Liver (tissue), 9 donors: ENCODE results near the gene GTF3C5. TPM values are rescaled to one million over a fixed set of nuclear protein-coding genes. Genes with fewer than 3 reads are reported as not detected.
"Not testable (repeated sequence)": the region's sequence is repeated elsewhere in the genome, so short reads cannot be mapped to it uniquely, and the experiment has no call there.

Experiments
- DNase-seq: peaks from one replicate; pipeline ENCODE4 v3.0.0-alpha.2; 2017; ENCODE audit warnings: low spot score
- H3K27ac ChIP-seq, 2 donors: one replicate each; pipeline ENCODE4 v1.7.0; 2013; ENCODE audit warnings: inconsistent platforms in 2 of 2, low read length in 2 of 2, control low read depth in 1 of 2, low read depth in 1 of 2, mild to moderate bottlenecking in 1 of 2
- H3K27me3 ChIP-seq, 4 donors: one replicate each; pipeline versions ENCODE4 v1.6.1 to v1.7.0; 2013; ENCODE audit warnings: low read length in 3 of 4, inconsistent platforms in 1 of 4, mild to moderate bottlenecking in 1 of 4, moderate library complexity in 1 of 4; ENCODE audit not compliant: control insufficient read depth in 4 of 4, insufficient read depth in 4 of 4
- H3K36me3 ChIP-seq, 4 donors: one replicate each; pipeline versions ENCODE4 v1.6.1 to v1.7.0; 2013; ENCODE audit warnings: low read length in 3 of 4, mild to moderate bottlenecking in 3 of 4, low read depth in 1 of 4, moderate library complexity in 1 of 4; ENCODE audit not compliant: control insufficient read depth in 4 of 4, insufficient read depth in 3 of 4
- H3K4me1 ChIP-seq, 4 donors: one replicate each; pipeline versions ENCODE4 v1.6.1 to v1.7.0; 2013; ENCODE audit warnings: low read length in 3 of 4, mild to moderate bottlenecking in 3 of 4, moderate library complexity in 1 of 4; ENCODE audit not compliant: control insufficient read depth in 4 of 4, insufficient read depth in 4 of 4
- H3K4me3 ChIP-seq, 3 donors: one replicate each; pipeline versions ENCODE4 v1.6.1 to v1.7.0; 2013; ENCODE audit warnings: low read length in 3 of 3, control low read depth in 1 of 3, low read depth in 1 of 3, mild to moderate bottlenecking in 1 of 3
- H3K9ac ChIP-seq, 2 donors: one replicate each; pipeline ENCODE4 v1.7.0; 2013; ENCODE audit warnings: low read length in 2 of 2, mild to moderate bottlenecking in 2 of 2, moderate library complexity in 2 of 2, control low read depth in 1 of 2, low read depth in 1 of 2
- H3K9me3 ChIP-seq, 4 donors: one replicate each; pipeline versions ENCODE4 v1.6.1 to v1.7.0; 2013; ENCODE audit warnings: low read length in 3 of 4; ENCODE audit not compliant: control insufficient read depth in 4 of 4
- GABPA ChIP-seq, 2 donors: IDR thresholded peaks in 1 of 2; conservative IDR thresholded peaks in 1 of 2; 2 replicates each; pipeline ENCODE4 v1.6.1; 2016; ENCODE audit warnings: antibody characterized with exemption in 2 of 2, mild to moderate bottlenecking in 1 of 2, moderate library complexity in 1 of 2
- HNF4G ChIP-seq: IDR thresholded peaks from 2 replicates; pipeline ENCODE4 v1.6.1; 2016; ENCODE audit warnings: antibody characterized with exemption
- RAD21 ChIP-seq, 2 donors: IDR thresholded peaks; 2 replicates each; pipeline ENCODE4 v1.6.1; 2016; ENCODE audit warnings: antibody characterized with exemption in 2 of 2, mild to moderate bottlenecking in 2 of 2
- RXRA ChIP-seq, 2 donors: IDR thresholded peaks; 2 replicates each; pipeline ENCODE4 v1.6.1; 2017 to 2018; ENCODE audit warnings: antibody characterized with exemption in 2 of 2, mild to moderate bottlenecking in 1 of 2
- SP1 ChIP-seq: IDR thresholded peaks from 2 replicates; pipeline ENCODE4 v1.6.1; 2018; ENCODE audit warnings: antibody characterized with exemption, mild to moderate bottlenecking
- TAF1 ChIP-seq: conservative IDR thresholded peaks from 2 replicates; pipeline ENCODE4 v1.6.1; 2016; ENCODE audit warnings: antibody characterized with exemption, mild to moderate bottlenecking
- WGBS: extraction: QIAGEN DNeasy Blood & Tissue Kit; methylation state at CpG from one replicate; pipeline ENCODE4 v1.1.7; 2013; 5-methylcytosine and 5-hydroxymethylcytosine counted together
- polyA plus RNA-seq, 2 donors: library from polyadenylated mRNA; stranded (reverse) in 1 of 2; unstranded in 1 of 2; fragments of 200-250 nt in 1 of 2; fragments of >200 nt in 1 of 2; fragmentation: Nextera tagmentation in 1 of 2; extraction: Ambion mirVana in 1 of 2; gene quantifications; one replicate each; pipeline versions ENCODE4 v1.2.1 to v1.2.3, GENCODE V29; 2013 to 2015
- total RNA-seq, 2 donors: library from RNA; depleted of rRNA; stranded (reverse); fragments of >200 nt; gene quantifications; one replicate each; pipeline ENCODE4 v1.2.3, GENCODE V29; 2014
- TF ChIP-seq, protein P1 (sequence below): fragments of 150-350 bp; IDR thresholded peaks from 2 replicates; pipeline ENCODE4 v1.5.1; 2017; ENCODE audit warnings: improper control_type of control experiment, low read depth, low read length; ENCODE audit not compliant: missing input control
- TF ChIP-seq, protein P2 (sequence below): IDR thresholded peaks from 2 replicates; pipeline ENCODE4 v1.6.1; 2016; ENCODE audit warnings: antibody characterized with exemption
- TF ChIP-seq, protein P3 (sequence below): IDR thresholded peaks from 2 replicates; pipeline ENCODE4 v1.6.1; 2016; ENCODE audit warnings: antibody characterized with exemption, mild to moderate bottlenecking
- TF ChIP-seq, protein P4 (sequence below): IDR thresholded peaks from 2 replicates; pipeline ENCODE4 v1.6.1; 2016; ENCODE audit warnings: antibody characterized with exemption
- donor health status: healthy.
- donor health status: healthy.
- donor health status: healthy.
- donor health status: healthy.
- donor health status: healthy.

The GTF3C5 gene
- total and polyA plus RNA-seq, 4 donors, result 13.2 to 26.2 (median 18.2) TPM

DNA sequence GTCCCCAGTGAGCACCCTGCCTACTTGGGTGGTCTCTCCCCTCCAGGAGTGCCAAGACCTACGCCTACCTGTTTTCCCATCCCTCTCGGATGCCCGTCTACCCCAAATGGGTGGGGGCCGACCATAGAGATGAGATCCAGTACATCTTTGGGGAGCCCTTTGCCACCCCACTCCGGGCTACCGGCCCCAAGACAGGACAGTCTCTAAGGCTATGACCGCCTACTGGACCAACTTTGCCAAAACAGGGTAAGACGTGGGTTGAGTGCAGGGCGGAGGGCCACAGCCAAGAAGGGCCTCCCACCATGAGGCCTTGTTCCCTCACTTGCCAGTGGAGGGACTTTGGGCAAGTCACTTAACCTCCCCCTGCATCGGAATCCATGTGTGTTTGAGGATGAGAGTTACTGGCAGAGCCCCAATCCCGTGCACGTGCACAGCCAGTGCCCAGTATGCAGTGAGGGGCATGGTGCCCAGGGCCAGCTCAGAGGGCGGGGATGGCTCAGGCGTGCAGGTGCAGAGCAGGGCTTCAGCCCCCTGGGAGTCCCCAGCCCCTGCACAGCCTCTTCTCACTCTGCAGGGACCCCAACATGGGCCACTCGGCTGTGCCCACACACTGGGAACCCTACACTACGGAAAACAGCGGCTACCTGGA is 55.5 kb downstream of the GTF3C5 start:
- WGBS, result 89% methylated on average over 17 of the region's 17 CpGs
- H3K27ac ChIP-seq, H3K9ac ChIP-seq, H3K4me1 ChIP-seq, H3K27me3 ChIP-seq, H3K4me3 ChIP-seq, H3K9me3 ChIP-seq, H3K36me3 ChIP-seq, DNase-seq: not testable (repeated sequence)

DNA sequence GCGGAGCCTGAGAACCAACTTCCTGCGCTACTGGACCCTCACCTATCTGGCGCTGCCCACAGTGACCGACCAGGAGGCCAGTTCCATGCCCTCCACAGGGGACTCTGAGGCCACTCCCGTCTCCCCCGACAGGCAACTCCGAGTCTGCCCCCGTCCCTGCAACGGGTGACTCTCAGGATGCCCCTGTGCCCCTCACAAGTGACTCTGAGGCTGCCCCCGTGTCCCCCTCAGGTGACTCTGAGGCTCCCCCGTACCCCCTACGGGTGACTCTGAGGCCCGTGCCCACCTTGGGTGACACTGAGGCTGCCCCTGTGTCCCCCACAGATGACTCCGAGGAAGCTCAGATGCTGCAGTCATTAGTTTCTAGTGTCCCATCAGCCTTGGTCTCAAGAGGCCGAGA is 56.1 kb downstream of the GTF3C5 start:
- no peak for DNase-seq
- H3K27me3 ChIP-seq, result no peaks in the 10 kb centered on the region
- WGBS, result 84% methylated on average over 15 of the region's 15 CpGs
- H3K4me3 ChIP-seq, result no peak overlapping the region
- H3K9me3 ChIP-seq, result no peaks in the 10 kb centered on the region
- H3K9ac ChIP-seq, result no peak overlapping the region
- H3K36me3 ChIP-seq, result no peaks in the 10 kb centered on the region
- H3K27ac ChIP-seq, result no peak overlapping the region
- TF ChIP-seq TAF1 (no peak), GABPA (IDR thresholded peaks at IDR 0.05 in 1 of 2, conservative IDR thresholded peaks at IDR 0.05 in 1 of 2) (no peak), RXRA (IDR thresholded peaks at IDR 0.05) (no peak), SP1 (no peak), RAD21 (IDR thresholded peaks at IDR 0.05) (no peak), HNF4G (no peak)
- TF ChIP-seq, protein P1, sequence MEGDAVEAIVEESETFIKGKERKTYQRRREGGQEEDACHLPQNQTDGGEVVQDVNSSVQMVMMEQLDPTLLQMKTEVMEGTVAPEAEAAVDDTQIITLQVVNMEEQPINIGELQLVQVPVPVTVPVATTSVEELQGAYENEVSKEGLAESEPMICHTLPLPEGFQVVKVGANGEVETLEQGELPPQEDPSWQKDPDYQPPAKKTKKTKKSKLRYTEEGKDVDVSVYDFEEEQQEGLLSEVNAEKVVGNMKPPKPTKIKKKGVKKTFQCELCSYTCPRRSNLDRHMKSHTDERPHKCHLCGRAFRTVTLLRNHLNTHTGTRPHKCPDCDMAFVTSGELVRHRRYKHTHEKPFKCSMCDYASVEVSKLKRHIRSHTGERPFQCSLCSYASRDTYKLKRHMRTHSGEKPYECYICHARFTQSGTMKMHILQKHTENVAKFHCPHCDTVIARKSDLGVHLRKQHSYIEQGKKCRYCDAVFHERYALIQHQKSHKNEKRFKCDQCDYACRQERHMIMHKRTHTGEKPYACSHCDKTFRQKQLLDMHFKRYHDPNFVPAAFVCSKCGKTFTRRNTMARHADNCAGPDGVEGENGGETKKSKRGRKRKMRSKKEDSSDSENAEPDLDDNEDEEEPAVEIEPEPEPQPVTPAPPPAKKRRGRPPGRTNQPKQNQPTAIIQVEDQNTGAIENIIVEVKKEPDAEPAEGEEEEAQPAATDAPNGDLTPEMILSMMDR, result no peak
- TF ChIP-seq, protein P2, sequence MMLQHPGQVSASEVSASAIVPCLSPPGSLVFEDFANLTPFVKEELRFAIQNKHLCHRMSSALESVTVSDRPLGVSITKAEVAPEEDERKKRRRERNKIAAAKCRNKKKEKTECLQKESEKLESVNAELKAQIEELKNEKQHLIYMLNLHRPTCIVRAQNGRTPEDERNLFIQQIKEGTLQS, result no peak
- TF ChIP-seq, protein P3, sequence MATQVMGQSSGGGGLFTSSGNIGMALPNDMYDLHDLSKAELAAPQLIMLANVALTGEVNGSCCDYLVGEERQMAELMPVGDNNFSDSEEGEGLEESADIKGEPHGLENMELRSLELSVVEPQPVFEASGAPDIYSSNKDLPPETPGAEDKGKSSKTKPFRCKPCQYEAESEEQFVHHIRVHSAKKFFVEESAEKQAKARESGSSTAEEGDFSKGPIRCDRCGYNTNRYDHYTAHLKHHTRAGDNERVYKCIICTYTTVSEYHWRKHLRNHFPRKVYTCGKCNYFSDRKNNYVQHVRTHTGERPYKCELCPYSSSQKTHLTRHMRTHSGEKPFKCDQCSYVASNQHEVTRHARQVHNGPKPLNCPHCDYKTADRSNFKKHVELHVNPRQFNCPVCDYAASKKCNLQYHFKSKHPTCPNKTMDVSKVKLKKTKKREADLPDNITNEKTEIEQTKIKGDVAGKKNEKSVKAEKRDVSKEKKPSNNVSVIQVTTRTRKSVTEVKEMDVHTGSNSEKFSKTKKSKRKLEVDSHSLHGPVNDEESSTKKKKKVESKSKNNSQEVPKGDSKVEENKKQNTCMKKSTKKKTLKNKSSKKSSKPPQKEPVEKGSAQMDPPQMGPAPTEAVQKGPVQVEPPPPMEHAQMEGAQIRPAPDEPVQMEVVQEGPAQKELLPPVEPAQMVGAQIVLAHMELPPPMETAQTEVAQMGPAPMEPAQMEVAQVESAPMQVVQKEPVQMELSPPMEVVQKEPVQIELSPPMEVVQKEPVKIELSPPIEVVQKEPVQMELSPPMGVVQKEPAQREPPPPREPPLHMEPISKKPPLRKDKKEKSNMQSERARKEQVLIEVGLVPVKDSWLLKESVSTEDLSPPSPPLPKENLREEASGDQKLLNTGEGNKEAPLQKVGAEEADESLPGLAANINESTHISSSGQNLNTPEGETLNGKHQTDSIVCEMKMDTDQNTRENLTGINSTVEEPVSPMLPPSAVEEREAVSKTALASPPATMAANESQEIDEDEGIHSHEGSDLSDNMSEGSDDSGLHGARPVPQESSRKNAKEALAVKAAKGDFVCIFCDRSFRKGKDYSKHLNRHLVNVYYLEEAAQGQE, result no peak
- TF ChIP-seq, protein P4, sequence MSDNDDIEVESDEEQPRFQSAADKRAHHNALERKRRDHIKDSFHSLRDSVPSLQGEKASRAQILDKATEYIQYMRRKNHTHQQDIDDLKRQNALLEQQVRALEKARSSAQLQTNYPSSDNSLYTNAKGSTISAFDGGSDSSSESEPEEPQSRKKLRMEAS, result no peak
- no peaks in the 10 kb centered on the region for H3K4me1 ChIP-seq
